PC-3 (cell line): ENCODE measurements around the gene PYM1. TPM values are rescaled to one million over a fixed set of nuclear protein-coding genes. Genes with fewer than 3 reads are reported as not detected.

Experiments
- ATAC-seq: fragments of 200-7000 bp; cut with Tn5 transposase; 2 replicates; pipeline ENCODE4 v1.9.1; 2020; ENCODE audit warnings: mild to moderate bottlenecking, moderate library complexity
- BruUV-seq: library from RNA; stranded (reverse); fragments of 400-500 nt; replicated peaks from 2 replicates; lab custom pipeline; 2021; lab: Mats Ljungman, UMichigan
- CTCF ChIA-PET: fragments of 300-600 bp; sonication (Branson Sonifier 250); formaldehyde crosslinking; loops from one replicate; lab custom pipeline; 2022; ENCODE audit warnings: antibody characterized with exemption; lab: Charles Lee
- POLR2A ChIA-PET: fragments of 300-600 bp; sonication (Branson Sonifier 250); formaldehyde crosslinking; loops from one replicate; lab custom pipeline; 2022; ENCODE audit warnings: antibody characterized with exemption; ENCODE audit not compliant: unreplicated experiment; lab: Charles Lee
- DNase-seq: peaks from one replicate; pipeline ENCODE4 v3.0.0-alpha.2; 2015
- H2AFZ ChIP-seq: fragments of 300-600 bp; sonication (generic); 2 replicates; pipeline ENCODE4 v1.6.0; 2016; ENCODE audit warnings: antibody characterized with exemption, low read length
- H3F3A ChIP-seq: fragments of 300-600 bp; sonication (generic); one replicate; pipeline ENCODE4 v1.6.0; 2017; ENCODE audit warnings: antibody characterized with exemption, low read length, control low read depth, mild to moderate bottlenecking; ENCODE audit not compliant: unreplicated experiment
- H3K27ac ChIP-seq: fragments of 300-600 bp; sonication (generic); 2 replicates; pipeline ENCODE4 v1.5.1; 2016; ENCODE audit warnings: mild to moderate bottlenecking, low read length
- H3K27me3 ChIP-seq: fragments of 300-600 bp; sonication (generic); 2 replicates; pipeline ENCODE4 v1.6.1; 2016; ENCODE audit warnings: low read length, mixed read lengths
- H3K36me3 ChIP-seq: fragments of 300-600 bp; sonication (generic); 2 replicates; pipeline ENCODE4 v1.6.1; 2016; ENCODE audit warnings: low read depth, mixed run types, low read length, mixed read lengths
- H3K4me1 ChIP-seq: fragments of 300-600 bp; sonication (generic); 2 replicates; pipeline ENCODE4 v1.5.1; 2016; ENCODE audit warnings: low read length; ENCODE audit not compliant: insufficient read depth
- H3K4me2 ChIP-seq: fragments of 300-600 bp; sonication (generic); 2 replicates; pipeline ENCODE4 v1.6.0; 2016; ENCODE audit warnings: low read length
- H3K4me3 ChIP-seq: fragments of 300-600 bp; sonication (generic); 2 replicates; pipeline ENCODE4 v1.5.1; 2016; ENCODE audit warnings: mild to moderate bottlenecking, low read length, mixed read lengths
- H3K79me2 ChIP-seq: fragments of 300-600 bp; sonication (generic); 2 replicates; pipeline ENCODE4 v1.6.1; 2017; ENCODE audit warnings: low read length, mixed read lengths
- H3K9ac ChIP-seq: fragments of 300-600 bp; sonication (generic); 2 replicates; pipeline ENCODE4 v1.6.0; 2016; ENCODE audit warnings: mild to moderate bottlenecking, low read length
- H3K9me2 ChIP-seq: fragments of 300-600 bp; sonication (generic); replicated peaks from 2 replicates; pipeline ENCODE4 v1.6.1; 2016; ENCODE audit warnings: mixed run types, low read length, mixed read lengths
- H3K9me3 ChIP-seq: fragments of 300-600 bp; sonication (generic); 2 replicates; pipeline ENCODE4 v1.6.1; 2016; ENCODE audit warnings: low read length, mixed read lengths
- H4K20me1 ChIP-seq: fragments of 300-600 bp; sonication (generic); 2 replicates; pipeline ENCODE4 v1.6.1; 2016; ENCODE audit warnings: low read length, mixed read lengths
- EZH2 ChIP-seq: fragments of 300-600 bp; sonication (generic); IDR thresholded peaks from one replicate; pipeline ENCODE4 v1.6.1; 2017; ENCODE audit warnings: antibody characterized with exemption, mild to moderate bottlenecking, low read length; ENCODE audit not compliant: unreplicated experiment
- EZH2phosphoT487 ChIP-seq: fragments of 300-600 bp; sonication (generic); IDR thresholded peaks from 2 replicates; pipeline ENCODE4 v1.6.1; 2018; ENCODE audit warnings: mild to moderate bottlenecking, antibody characterized with exemption, low read length, borderline replicate concordance
- intact Hi-C: fragments of 100-400 bp; cut with micrococcal nuclease; formaldehyde crosslinking; loops from 2 replicates; pipeline ENCODE4 v1.9.0; 2023
- total RNA-seq: library from RNA; depleted of rRNA; stranded (reverse); fragments of >200 nt; gene quantifications from 2 replicates; pipeline ENCODE4 v1.2.3, GENCODE V29; 2014
- TF ChIP-seq, protein P1 (sequence below): fragments of 300-600 bp; sonication (generic); conservative IDR thresholded peaks from 2 replicates; pipeline ENCODE4 v1.5.1; 2017; ENCODE audit warnings: antibody characterized with exemption, low read depth, mild to moderate bottlenecking, low read length

Gene PYM1
- total RNA-seq, 1 experiment from 2014 or later = 39.0 TPM

DNA sequence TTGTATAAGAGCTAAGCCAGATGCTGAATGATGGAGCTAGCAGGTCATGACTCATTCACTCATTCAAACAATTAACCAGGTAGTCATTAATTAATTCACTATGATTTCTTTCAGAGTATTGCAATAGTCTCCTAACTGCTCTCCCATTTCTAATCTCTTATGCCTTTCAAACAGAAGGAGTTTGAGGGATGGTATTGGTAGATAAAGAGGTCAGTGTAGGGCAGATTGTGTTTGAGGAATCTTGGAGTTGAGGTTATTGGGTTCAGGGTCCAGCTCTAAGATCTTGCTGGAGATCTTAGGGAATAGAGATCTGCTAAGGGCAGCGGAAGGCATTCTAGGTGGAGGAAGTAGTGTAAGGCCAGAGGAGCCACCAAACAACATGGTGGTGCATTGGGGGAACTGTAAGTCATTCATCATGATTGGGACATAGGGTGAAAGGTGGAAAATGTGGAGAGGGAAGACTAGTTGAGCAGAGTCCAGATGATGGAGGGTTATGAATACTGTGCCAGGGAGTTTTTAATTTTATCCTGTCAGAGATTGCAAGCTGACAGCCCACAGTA, 15.0 kb upstream of the PYM1 start:
- H3K4me3 ChIP-seq = no peak overlapping the region
- POLR2A ChIA-PET = no interaction called here
- no peak overlapping the region for H3K27ac ChIP-seq
- H4K20me1 ChIP-seq = no peaks in the 10 kb centered on the region
- peaks cover 18% of the 10 kb centered on the region for H3K4me1 ChIP-seq
- intact Hi-C loops = no loop called here
- H3K9me3 ChIP-seq = no peaks in the 10 kb centered on the region
- 0 out of 2 replicates have a peak, but pooled peaks cover 6% of the 10 kb centered on the region for H3K36me3 ChIP-seq
- no peak overlapping the region for H2AFZ ChIP-seq
- no peak for TF ChIP-seq EZH2
- TF ChIP-seq, protein P1, sequence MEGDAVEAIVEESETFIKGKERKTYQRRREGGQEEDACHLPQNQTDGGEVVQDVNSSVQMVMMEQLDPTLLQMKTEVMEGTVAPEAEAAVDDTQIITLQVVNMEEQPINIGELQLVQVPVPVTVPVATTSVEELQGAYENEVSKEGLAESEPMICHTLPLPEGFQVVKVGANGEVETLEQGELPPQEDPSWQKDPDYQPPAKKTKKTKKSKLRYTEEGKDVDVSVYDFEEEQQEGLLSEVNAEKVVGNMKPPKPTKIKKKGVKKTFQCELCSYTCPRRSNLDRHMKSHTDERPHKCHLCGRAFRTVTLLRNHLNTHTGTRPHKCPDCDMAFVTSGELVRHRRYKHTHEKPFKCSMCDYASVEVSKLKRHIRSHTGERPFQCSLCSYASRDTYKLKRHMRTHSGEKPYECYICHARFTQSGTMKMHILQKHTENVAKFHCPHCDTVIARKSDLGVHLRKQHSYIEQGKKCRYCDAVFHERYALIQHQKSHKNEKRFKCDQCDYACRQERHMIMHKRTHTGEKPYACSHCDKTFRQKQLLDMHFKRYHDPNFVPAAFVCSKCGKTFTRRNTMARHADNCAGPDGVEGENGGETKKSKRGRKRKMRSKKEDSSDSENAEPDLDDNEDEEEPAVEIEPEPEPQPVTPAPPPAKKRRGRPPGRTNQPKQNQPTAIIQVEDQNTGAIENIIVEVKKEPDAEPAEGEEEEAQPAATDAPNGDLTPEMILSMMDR = no peak
- TF ChIP-seq EZH2phosphoT487 = no peak
- no peaks in the 10 kb centered on the region for H3F3A ChIP-seq
- H3K9me2 ChIP-seq = no peaks in the 10 kb centered on the region
- DNase-seq (no peak), ATAC-seq (no peak)
- H3K4me2 ChIP-seq = no peak overlapping the region
- no peaks in the 10 kb centered on the region for H3K79me2 ChIP-seq
- no peak overlapping the region for H3K9ac ChIP-seq
- no peaks in the 10 kb centered on the region for H3K27me3 ChIP-seq
- CTCF ChIA-PET = interaction anchor here (0.6 kb wide), 1 partner anchor 27 kb away, joined by 4 read pairs; no protein-coding TSS in a partner anchor
- no TSS peak for BruUV-seq

DNA sequence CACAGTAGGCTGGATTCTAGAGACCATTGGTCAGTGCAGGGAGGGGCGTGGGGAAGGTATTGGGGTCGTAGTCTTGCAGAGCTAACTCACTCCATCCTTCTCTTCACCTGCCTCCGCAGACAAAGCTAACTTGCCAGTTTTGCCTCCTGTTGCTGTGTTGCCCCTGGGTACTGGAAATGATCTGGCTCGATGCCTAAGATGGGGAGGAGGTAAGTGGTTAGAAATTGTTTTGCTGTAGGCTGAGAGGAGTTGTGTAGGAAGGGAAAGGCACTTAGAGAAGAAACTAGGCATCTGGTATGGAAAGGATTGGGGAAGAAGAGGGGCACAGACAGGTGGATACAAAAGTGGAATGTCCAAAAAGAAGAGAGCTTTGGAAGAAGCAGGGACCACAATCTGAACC, 14.4 kb upstream of the PYM1 start:
- Histone ChIP-seq H3K4me1 (peaks cover 21% of the 10 kb centered on the region), H3K9me3 (no peaks in the 10 kb centered on the region), H3K4me2 (no peak overlapping the region), H2AFZ (no peak overlapping the region), H3K36me3 (0 out of 2 replicates have a peak, but pooled peaks cover 6% of the 10 kb centered on the region), H4K20me1 (no peaks in the 10 kb centered on the region), H3K9me2 (no peaks in the 10 kb centered on the region), H3F3A (no peaks in the 10 kb centered on the region), H3K27ac (no peak overlapping the region), H3K27me3 (no peaks in the 10 kb centered on the region), H3K79me2 (no peaks in the 10 kb centered on the region), H3K4me3 (no peak overlapping the region), H3K9ac (no peak overlapping the region)
- intact Hi-C loops = no loop called here
- BruUV-seq = no TSS peak
- no peak for DNase-seq
- ChIA-PET CTCF (no interaction called here), POLR2A (no interaction called here)
- TF ChIP-seq EZH2phosphoT487 (no peak), EZH2 (no peak)
- TF ChIP-seq, protein P1 = no peak
- ATAC-seq = no peak
